ENCODE data around the gene MAGI1. TPM values are rescaled to one million over a fixed set of nuclear protein-coding genes. Genes with fewer than 3 reads are reported as not detected.
"Not testable (repeated sequence)": the region's sequence is repeated elsewhere in the genome, so short reads cannot be mapped to it uniquely, and the experiment has no call there.

Gene MAGI1
- total and polyA plus RNA-seq, 2 donors (not counting 1 experiment from before 2014, with no cell fraction given): 15.7 to 23.7 TPM

GRCh38 chr3:65569129-65569528 is 469.6 kb downstream of the MAGI1 start:
- Histone ChIP-seq H3K4me3 (replicated peaks in 1 of 4; ENCODE audit: control extremely low read depth in 1 of 4, insufficient read depth in 1 of 4, low read depth in 3 of 4, low read length in 4 of 4) (no peak overlapping the region), H3K36me3 (ENCODE audit: control insufficient read depth, insufficient read depth, low read length) (no peaks in the 10 kb centered on the region), H3K9me3 (ENCODE audit: control insufficient read depth, insufficient read depth, low read depth, low read length) (no peaks in the 10 kb centered on the region), H4K20me1 (ENCODE audit: control insufficient read depth, extremely low read depth, insufficient read depth, low read length) (no peaks in the 10 kb centered on the region), H3K27ac (ENCODE audit: insufficient read depth, low read length) (no peak overlapping the region), H3K4me2 (ENCODE audit: extremely low read depth, insufficient read depth, low read length) (no peak overlapping the region), H3K4me1 (ENCODE audit: control insufficient read depth, extremely low read depth, insufficient read depth, low read length) (peaks cover 6% of the 10 kb centered on the region), H3K79me2 (ENCODE audit: control insufficient read depth, insufficient read depth, low read length) (no peaks in the 10 kb centered on the region), H2AFZ (ENCODE audit: low read length) (no peak overlapping the region), H3K27me3 (ENCODE audit: control insufficient read depth, insufficient read depth, low read length) (no peaks in the 10 kb centered on the region), H3K9ac (ENCODE audit: insufficient read depth, low read length) (no peak overlapping the region)
- TF ChIP-seq CTCF (conservative IDR thresholded peaks at IDR 0.05 in 1 of 2, IDR thresholded peaks at IDR 0.05 in 1 of 2; ENCODE audit: low read depth in 1 of 2, low read length in 2 of 2): no peak
- peak in 1 of 2 donors; percentile 25 for DNase-seq (ENCODE audit: low read depth in 2 of 2)

GRCh38 chr3:65568497-65568896 is 470.2 kb downstream of the MAGI1 start:
- no peak for DNase-seq (ENCODE audit: low read depth in 2 of 2)
- Histone ChIP-seq H3K4me3 (replicated peaks in 1 of 4; ENCODE audit: control extremely low read depth in 1 of 4, insufficient read depth in 1 of 4, low read depth in 3 of 4, low read length in 4 of 4) (no peak overlapping the region), H3K27me3 (ENCODE audit: control insufficient read depth, insufficient read depth, low read length) (no peaks in the 10 kb centered on the region), H2AFZ (ENCODE audit: low read length) (no peak overlapping the region), H3K79me2 (ENCODE audit: control insufficient read depth, insufficient read depth, low read length) (no peaks in the 10 kb centered on the region), H3K36me3 (ENCODE audit: control insufficient read depth, insufficient read depth, low read length) (no peaks in the 10 kb centered on the region), H3K9ac (ENCODE audit: insufficient read depth, low read length) (no peak overlapping the region), H3K9me3 (ENCODE audit: control insufficient read depth, insufficient read depth, low read depth, low read length) (no peaks in the 10 kb centered on the region), H4K20me1 (ENCODE audit: control insufficient read depth, extremely low read depth, insufficient read depth, low read length) (no peaks in the 10 kb centered on the region), H3K4me1 (ENCODE audit: control insufficient read depth, extremely low read depth, insufficient read depth, low read length) (peaks cover 6% of the 10 kb centered on the region), H3K4me2 (ENCODE audit: extremely low read depth, insufficient read depth, low read length) (no peak overlapping the region), H3K27ac (ENCODE audit: insufficient read depth, low read length) (no peak overlapping the region)
- TF ChIP-seq CTCF (conservative IDR thresholded peaks at IDR 0.05 in 1 of 2, IDR thresholded peaks at IDR 0.05 in 1 of 2; ENCODE audit: low read depth in 1 of 2, low read length in 2 of 2) (no peak), EZH2 (IDR thresholded peaks at IDR 0.05; ENCODE audit: low read length, missing control alignments) (no peak)

- H3K27ac ChIP-seq (ENCODE audit: insufficient read depth, low read length); DNase-seq (ENCODE audit: low read depth in 2 of 2); H3K4me3 ChIP-seq (replicated peaks in 1 of 4; ENCODE audit: control extremely low read depth in 1 of 4, insufficient read depth in 1 of 4, low read depth in 3 of 4, low read length in 4 of 4); H3K9me3 ChIP-seq (ENCODE audit: control insufficient read depth, insufficient read depth, low read depth, low read length); H3K79me2 ChIP-seq (ENCODE audit: control insufficient read depth, insufficient read depth, low read length); H3K9ac ChIP-seq (ENCODE audit: insufficient read depth, low read length); H2AFZ ChIP-seq (ENCODE audit: low read length); H3K27me3 ChIP-seq (ENCODE audit: control insufficient read depth, insufficient read depth, low read length); H3K4me2 ChIP-seq (ENCODE audit: extremely low read depth, insufficient read depth, low read length); H3K4me1 ChIP-seq (ENCODE audit: control insufficient read depth, extremely low read depth, insufficient read depth, low read length); H4K20me1 ChIP-seq (ENCODE audit: control insufficient read depth, extremely low read depth, insufficient read depth, low read length); H3K36me3 ChIP-seq (ENCODE audit: control insufficient read depth, insufficient read depth, low read length): not testable (repeated sequence)
Measured at GRCh38 chr3:65565744-65566143, 473.0 kb downstream of the MAGI1 start.
